HG03135 (cell line): ENCODE results near the gene TCF25.
"Not testable (repeated sequence)": the region's sequence is repeated elsewhere in the genome, so short reads cannot be mapped to it uniquely, and the experiment has no call there.

Experiments used
- ATAC-seq: cut with Tn5 transposase; IDR thresholded peaks from one replicate; pipeline ENCODE4 v1.9.1; 2021; ENCODE audit warnings: mild to moderate bottlenecking, moderate library complexity; ENCODE audit not compliant: unreplicated experiment

The TCF25 gene

DNA sequence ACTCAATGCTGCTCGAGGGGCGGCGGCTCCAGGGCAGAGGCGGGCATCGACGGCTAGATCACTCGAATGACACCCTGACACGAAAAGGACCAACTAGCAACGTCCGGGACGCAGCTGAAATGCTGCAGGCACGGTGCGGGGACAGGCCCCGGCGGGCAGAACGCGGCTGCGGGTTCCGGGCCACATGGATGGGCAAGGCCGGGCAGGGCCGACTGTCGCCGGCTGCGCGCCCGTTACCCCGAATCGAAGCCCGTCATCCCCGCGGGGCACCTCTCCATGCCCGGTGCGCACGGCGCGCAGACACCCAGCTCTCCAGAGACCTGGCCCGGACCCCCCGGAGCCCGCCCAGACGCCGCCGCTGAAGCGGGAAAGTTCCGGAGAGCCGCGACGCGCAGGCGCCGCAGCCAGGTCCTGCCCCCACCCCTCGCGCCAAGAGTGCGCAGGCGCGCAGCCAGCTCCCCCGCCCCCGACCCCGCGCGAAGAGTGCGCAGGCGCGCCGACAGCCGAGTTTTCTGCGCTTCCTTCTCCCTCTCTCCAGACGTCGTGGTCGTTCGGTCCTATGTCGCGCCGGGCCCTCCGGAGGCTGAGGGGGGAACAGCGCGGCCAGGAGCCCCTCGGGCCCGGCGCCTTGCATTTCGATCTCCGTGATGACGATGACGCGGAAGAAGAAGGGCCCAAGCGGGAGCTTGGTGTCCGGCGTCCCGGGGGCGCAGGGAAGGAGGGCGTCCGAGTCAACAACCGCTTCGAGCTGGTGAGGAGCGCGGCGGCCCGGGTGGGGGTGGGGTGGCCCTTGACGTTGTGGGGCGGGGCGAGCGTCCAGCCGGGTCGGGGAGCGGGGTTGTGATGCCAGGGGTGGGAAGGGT is at the start of gene TCF25:
Gene TCF25, plus strand, starts transcription at position 484 of the 863 bp plus-strand sequence. Its CDS starts 76 bp downstream, at position 560.
- ATAC-seq, result peak; percentile 33

DNA sequence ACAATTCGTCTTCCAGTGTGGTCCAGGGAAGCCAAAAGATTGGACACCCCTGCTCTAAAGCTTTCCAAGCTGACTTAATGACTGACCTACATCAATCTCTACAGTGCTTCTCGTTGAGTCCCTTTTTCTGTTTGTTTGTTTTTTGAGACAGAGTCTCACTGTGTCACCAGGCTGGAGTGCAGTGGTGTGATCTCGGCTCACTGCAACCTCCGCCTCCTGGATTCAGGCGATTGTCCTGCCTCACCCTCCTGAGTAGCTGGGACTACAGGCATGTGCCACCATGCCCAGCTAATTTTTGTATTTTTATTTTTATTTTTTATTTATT is 49.6 kb upstream of the TCF25 start:
- not testable (repeated sequence) for ATAC-seq

- ATAC-seq, result no peak
Measured at GRCh38 chr16:89826531-89827382, 46.6 kb upstream of the TCF25 start.

DNA sequence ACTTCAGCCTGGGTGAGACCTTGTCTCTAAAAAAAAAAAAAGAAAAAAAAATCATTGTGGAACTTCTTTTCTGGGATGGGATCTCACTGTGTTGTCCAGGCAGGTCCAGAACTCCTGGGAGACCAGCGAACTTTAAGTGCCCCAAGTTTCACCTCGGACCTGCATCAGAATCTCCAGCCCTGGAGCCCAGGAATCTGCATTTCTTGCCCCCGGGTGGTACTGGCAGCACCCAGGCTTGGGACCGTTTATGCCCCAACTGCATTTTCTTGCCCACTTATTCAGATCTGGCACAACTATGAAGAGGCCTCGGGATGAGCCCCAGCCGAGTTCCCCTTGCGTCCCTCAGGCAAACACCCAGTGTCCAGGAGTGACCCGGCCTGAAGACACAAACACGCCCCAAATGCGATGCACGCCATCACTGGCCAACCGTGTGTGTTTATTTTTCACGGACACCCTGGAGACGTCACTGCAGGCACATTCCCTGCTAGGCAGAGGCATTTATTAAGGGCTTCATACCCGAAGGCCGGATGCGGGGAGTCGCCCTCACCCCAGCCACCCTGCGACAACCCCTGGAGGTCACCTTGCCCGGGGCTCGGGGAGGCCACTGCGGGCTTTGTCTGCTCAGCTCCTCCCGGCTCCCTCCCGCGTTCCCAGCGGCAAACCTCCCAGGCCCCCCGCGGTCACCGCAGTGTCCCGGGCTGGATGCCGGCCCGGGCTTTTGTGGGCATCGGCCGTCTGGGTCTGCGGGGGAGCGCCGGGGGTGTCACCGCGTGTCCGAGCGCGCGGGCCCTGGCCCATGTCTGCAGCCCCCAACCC is 45.8 kb upstream of the TCF25 start:
- no peak for ATAC-seq

DNA sequence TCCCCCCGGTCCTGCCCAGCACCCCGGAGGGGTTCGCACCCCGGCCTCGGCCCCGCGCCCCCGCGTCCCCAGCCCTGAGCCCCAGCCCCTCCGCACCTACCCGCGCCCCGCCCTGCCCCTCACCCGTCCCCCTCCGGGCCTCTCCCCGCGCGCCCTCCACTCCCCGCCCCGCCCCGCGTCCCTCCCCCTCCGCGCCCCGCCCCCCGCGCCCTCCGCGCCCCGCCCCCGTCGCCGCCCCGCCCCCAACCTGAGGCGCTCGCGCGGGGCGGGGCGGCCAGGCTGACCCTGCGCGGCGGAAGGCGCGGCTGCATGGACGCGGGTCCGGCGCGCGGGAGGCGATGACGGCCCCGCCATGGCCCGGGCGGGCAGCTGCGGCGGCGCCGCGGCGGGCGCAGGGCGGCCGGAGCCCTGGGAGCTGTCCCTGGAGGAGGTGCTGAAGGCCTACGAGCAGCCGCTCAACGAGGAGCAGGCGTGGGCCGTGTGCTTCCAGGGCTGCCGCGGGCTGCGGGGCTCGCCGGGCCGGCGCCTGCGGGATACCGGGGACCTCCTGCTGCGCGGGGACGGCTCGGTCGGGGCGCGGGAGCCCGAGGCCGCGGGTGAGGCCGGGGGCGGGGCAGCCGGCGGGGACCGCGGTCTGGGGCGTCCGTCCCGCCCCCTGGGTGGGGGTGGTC is 45.1 kb upstream of the TCF25 start, which contains the start of gene SPIRE2:
Gene SPIRE2, plus strand, starts transcription at position 277 of the 671 bp plus-strand sequence. Its CDS starts 76 bp downstream, at position 353.
- ATAC-seq, result peak; percentile 60

DNA sequence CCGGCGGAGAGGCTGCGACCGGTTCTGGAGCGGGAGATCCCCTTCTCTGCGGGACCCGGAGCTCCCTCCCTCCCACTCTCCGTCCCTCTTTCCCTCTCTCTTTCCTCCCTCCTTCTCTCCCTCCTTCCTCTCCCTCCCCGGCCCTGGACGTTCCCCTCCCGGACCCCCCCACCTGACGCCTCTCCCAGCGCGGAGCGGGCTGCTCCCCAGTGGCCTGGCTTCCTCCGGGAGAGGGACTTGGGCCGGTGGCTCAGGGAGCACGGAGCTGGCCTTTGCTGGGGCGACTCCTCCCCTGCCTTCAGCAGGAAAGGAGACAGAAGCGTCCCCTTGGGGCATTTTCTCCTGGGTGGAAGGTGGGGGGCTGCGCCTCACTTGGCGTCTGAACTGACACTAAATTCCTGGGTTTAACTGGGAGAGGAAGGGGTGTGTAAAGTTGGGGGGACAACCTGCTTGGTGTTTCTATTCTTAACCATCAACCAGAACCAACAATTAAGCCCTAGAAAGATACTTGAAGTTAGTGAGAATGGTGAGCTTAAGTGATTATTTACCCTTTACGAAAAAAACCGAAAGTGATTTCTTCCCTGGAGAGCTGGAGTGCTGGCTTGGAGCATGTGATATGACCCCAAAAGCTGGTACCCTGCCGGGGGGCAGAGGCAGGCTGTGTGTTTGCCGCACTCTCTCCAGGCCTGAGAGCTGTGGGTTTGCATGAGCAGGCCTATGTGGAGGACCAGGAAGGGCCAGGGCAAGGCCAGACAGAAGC is 44.3 kb upstream of the TCF25 start:
- ATAC-seq, result no peak

DNA sequence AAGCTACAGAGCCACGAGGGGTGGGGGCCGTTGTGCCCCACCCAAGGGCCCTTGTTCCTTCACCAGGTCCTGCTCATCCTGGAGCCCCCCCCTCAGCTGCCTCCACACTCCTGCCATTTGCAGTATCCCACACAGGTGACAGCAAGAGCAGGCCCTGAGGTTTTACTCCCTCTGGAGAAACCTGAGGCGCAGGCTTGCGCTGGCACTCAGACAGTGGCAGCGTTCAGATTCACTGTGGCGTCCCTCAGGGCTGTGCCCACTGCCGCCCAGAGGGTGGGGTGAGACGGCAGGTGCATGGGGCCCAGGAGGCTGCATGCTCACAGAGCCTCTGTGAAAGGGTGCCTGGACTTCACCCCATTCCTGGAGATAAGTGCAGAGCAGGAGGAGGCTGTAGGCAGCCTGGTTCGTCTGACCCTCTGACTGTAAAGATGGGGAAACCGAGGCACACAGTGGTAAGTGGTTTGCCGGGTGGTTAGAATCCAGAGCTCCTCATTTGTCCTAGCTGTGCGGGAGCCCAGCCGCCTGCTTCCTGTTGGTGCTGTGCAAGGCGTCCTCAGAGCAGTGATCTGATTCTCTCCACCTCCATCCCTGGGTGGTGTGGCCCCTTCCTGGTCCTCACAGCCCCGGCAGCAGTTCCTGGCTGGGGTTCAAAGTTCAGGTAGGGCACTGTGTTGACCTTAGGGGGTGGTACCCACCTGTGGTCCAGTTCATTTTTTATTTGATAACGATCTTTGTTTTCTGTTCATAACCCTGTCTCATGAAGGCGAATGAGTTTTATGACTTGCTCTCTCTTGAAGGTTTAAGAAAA is 43.6 kb upstream of the TCF25 start:
- no peak for ATAC-seq

GRCh38 chr16:89831810-89832328 is 41.5 kb upstream of the TCF25 start:
- ATAC-seq, result no peak

- ATAC-seq, result not testable (repeated sequence)
Measured at GRCh38 chr16:89833664-89834363, 39.6 kb upstream of the TCF25 start.

- ATAC-seq, result not testable (repeated sequence)
Measured at GRCh38 chr16:89834813-89835363, 38.5 kb upstream of the TCF25 start.

DNA sequence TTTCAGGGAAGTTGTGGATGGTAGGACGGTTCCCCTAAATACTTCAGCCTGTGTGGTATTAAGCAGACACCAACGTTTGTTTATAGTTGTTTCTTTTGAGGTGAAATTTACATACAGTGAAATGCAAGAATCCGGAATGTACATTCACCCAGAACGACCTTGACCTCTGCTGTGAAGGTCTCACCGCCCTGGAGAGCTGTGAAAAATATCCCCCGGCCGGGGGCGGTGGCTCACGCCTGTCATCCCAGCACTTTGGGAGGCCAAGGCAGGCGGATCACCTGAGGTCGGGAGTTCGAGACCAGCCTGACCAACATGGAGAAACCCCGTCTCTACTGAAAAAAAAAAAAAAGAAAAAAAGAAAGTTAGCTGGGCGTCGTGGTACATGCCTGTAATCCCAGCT is 36.9 kb upstream of the TCF25 start:
- ATAC-seq, result not testable (repeated sequence)

- ATAC-seq, result no peak
Measured at GRCh38 chr16:89837014-89837546, 36.3 kb upstream of the TCF25 start.

GRCh38 chr16:89841275-89841674 is 32.1 kb upstream of the TCF25 start:
- no peak for ATAC-seq

GRCh38 chr16:89842471-89843408 is 30.7 kb upstream of the TCF25 start:
- no peak for ATAC-seq

- no peak for ATAC-seq
Measured at GRCh38 chr16:89843409-89844350, 29.7 kb upstream of the TCF25 start.
